ENCODE results near the gene STAB1.

The STAB1 gene

GRCh38 chr3:52563984-52564383 lies 68.8 kb downstream of the STAB1 start:
- DNase-seq (ENCODE audit: low spot score) = no peak

DNA sequence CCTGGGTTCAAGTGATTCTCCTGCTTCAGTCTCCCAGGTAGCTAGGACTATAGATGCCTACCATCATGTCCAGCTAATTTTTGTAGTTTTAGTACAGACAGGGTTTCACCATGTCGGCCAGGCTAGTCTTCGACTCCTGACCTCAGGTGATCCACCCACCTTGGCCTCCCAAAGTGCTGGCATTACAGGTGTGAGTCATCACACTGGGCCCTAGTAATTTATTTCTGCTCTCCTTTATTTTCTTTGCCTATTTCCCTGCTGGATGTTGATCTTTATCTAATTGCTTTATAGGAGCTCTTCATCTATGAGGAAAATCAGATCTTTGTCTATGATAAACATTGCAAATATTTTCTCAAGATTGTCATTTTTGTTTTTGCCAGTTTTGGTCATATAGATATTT lies 72.9 kb downstream of the STAB1 start:
- no peak for DNase-seq (ENCODE audit: low spot score)

- DNase-seq (ENCODE audit: low spot score) = no peak
Observed at GRCh38 chr3:52570076-52570475, 74.9 kb downstream of the STAB1 start.

DNA sequence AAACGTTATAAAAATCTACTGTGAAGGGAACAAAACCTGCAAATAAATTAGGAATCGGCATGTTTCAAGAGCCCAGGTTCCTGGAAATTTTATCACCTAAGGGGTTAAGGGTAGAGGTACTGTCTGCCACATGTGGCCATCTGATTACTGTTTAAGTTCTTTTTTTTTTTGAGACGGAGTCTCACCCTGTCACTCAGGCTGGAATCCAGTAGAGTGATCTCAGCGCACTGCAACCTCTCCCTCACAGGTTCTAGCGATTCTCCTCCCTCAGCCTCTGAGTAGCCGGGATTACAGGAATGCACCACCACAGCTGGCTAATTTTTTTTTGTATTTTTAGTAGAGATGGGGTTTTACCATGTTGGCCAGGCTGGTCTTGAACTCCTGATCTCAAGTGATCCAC lies 77.1 kb downstream of the STAB1 start:
- DNase-seq (ENCODE audit: low spot score) = no peak
